MCF 10A (cell line): ENCODE measurements around the gene IQCK. TPM values are rescaled to one million over a fixed set of nuclear protein-coding genes. Genes with fewer than 3 reads are reported as not detected.

ENCODE experiments used
- BruUV-seq: library from RNA; stranded (reverse); fragments of 400-500 nt; replicated peaks from 2 replicates; lab custom pipeline; 2021; lab: Mats Ljungman, UMichigan
- CTCF ChIA-PET: fragments of 300-600 bp; sonication (Branson Sonifier 250); formaldehyde crosslinking; extraction: SDS; loops from one replicate; lab custom pipeline; 2021; ENCODE audit warnings: antibody characterized with exemption, inconsistent platforms; lab: Yijun Ruan, JAX
- POLR2A ChIA-PET: fragments of 300-600, 350-650 bp; sonication (Branson Sonifier 250); formaldehyde crosslinking; extraction: SDS; loops from one replicate; lab custom pipeline; 2020; ENCODE audit warnings: antibody characterized with exemption, inconsistent platforms; lab: Yijun Ruan, JAX
- DNase-seq: peaks from one replicate; pipeline ENCODE4 v3.0.0-alpha.2; 2018; ENCODE audit not compliant: unreplicated experiment
- H3K27ac Mint-ChIP-seq: one replicate; pipeline ENCODE4 v1.8.0; 2022; ENCODE audit warnings: mild to moderate bottlenecking, low read depth, mixed read lengths; ENCODE audit not compliant: unreplicated experiment
- H3K27me3 Mint-ChIP-seq: one replicate; pipeline ENCODE4 v1.8.0; 2022; ENCODE audit warnings: mixed read lengths; ENCODE audit not compliant: insufficient read depth, unreplicated experiment
- H3K36me3 Mint-ChIP-seq: one replicate; pipeline ENCODE4 v1.8.0; 2022; ENCODE audit warnings: mild to moderate bottlenecking, moderate library complexity, mixed read lengths; ENCODE audit not compliant: insufficient read depth, unreplicated experiment
- H3K4me1 Mint-ChIP-seq: one replicate; pipeline ENCODE4 v1.8.0; 2022; ENCODE audit warnings: mixed read lengths; ENCODE audit not compliant: insufficient read depth, unreplicated experiment
- H3K4me3 Mint-ChIP-seq: one replicate; pipeline ENCODE4 v1.8.0; 2022; ENCODE audit warnings: mild to moderate bottlenecking, moderate library complexity, mixed read lengths; ENCODE audit not compliant: unreplicated experiment
- H3K9me3 Mint-ChIP-seq: one replicate; pipeline ENCODE4 v1.8.0; 2022; ENCODE audit warnings: mixed read lengths; ENCODE audit not compliant: unreplicated experiment
- CTCF ChIP-seq: fragments of 200-600 bp; IDR thresholded peaks from one replicate; pipeline ENCODE4 v1.8.0; 2022; ENCODE audit warnings: antibody characterized with exemption, mild to moderate bottlenecking; ENCODE audit not compliant: unreplicated experiment
- intact Hi-C: fragments of 100-400 bp; cut with micrococcal nuclease; formaldehyde crosslinking; loops from 2 replicates; pipeline ENCODE4 v1.14.1; 2022
- total RNA-seq: library from RNA; stranded (reverse); gene quantifications from 2 replicates; pipeline ENCODE4 v1.2.3, GENCODE V29; 2022

Gene IQCK
- total RNA-seq, 1 experiment from 2014 or later, result 5.9 TPM

- no peak overlapping the region for H3K4me3 Mint-ChIP-seq
- DNase-seq, result no peak
- ChIA-PET POLR2A (no interaction called here), CTCF (interaction anchor here (0.6 to 0.8 kb wide), 3 partner anchors 45 to 124 kb away, joined by 3 to 4 read pairs (median 3); no protein-coding TSS in a partner anchor)
- TF ChIP-seq CTCF, result no peak
- H3K27me3 Mint-ChIP-seq, result no peaks in the 10 kb centered on the region
- no peaks in the 10 kb centered on the region for H3K9me3 Mint-ChIP-seq
- no TSS peak for BruUV-seq
- peaks cover 7% of the 10 kb centered on the region for H3K36me3 Mint-ChIP-seq
- H3K4me1 Mint-ChIP-seq, result no peaks in the 10 kb centered on the region
- intact Hi-C loops, result no loop called here
- H3K27ac Mint-ChIP-seq, result no peak overlapping the region
Observed at GRCh38 chr16:19722269-19722952, 4.3 kb downstream of the IQCK start.

GRCh38 chr16:19722981-19723380 is 4.9 kb downstream of the IQCK start:
- DNase-seq, result no peak
- no peak for TF ChIP-seq CTCF
- H3K27me3 Mint-ChIP-seq, result no peaks in the 10 kb centered on the region
- peak overlapping the region; percentile 9 for H3K27ac Mint-ChIP-seq
- H3K9me3 Mint-ChIP-seq, result no peaks in the 10 kb centered on the region
- H3K36me3 Mint-ChIP-seq, result peaks cover 7% of the 10 kb centered on the region
- BruUV-seq, result no TSS peak
- ChIA-PET CTCF (interaction anchor here (0.6 to 0.7 kb wide), 2 partner anchors 45 to 48 kb away, joined by 3 read pairs; no protein-coding TSS in a partner anchor), POLR2A (interaction anchor here (0.9 kb wide), 1 partner anchor 12 kb away, joined by 3 read pairs; no protein-coding TSS in a partner anchor)
- H3K4me3 Mint-ChIP-seq, result no peak overlapping the region
- intact Hi-C loops, result no loop called here
- no peaks in the 10 kb centered on the region for H3K4me1 Mint-ChIP-seq

GRCh38 chr16:19728636-19728965 is 10.5 kb downstream of the IQCK start:
- Mint-ChIP-seq H3K27me3 (no peaks in the 10 kb centered on the region), H3K36me3 (peaks cover 4% of the 10 kb centered on the region), H3K4me3 (no peak overlapping the region), H3K9me3 (no peaks in the 10 kb centered on the region), H3K4me1 (no peaks in the 10 kb centered on the region), H3K27ac (no peak overlapping the region)
- no peak for TF ChIP-seq CTCF
- ChIA-PET CTCF (interaction anchor here (1.2 kb wide), 1 partner anchor 10 kb away, joined by 5 read pairs; the partner anchor contains the start of genes IQCK and KNOP1), POLR2A (interaction anchor here (1.0 kb wide), 1 partner anchor 10 kb away, joined by 4 read pairs; the partner anchor contains the start of genes IQCK and KNOP1)
- DNase-seq, result no peak
- BruUV-seq, result no TSS peak
- intact Hi-C loops, result no loop called here

GRCh38 chr16:19733551-19733950 is 15.5 kb downstream of the IQCK start:
- Mint-ChIP-seq H3K27me3 (no peaks in the 10 kb centered on the region), H3K27ac (no peak overlapping the region), H3K4me1 (no peaks in the 10 kb centered on the region), H3K4me3 (no peak overlapping the region), H3K36me3 (peaks cover 31% of the 10 kb centered on the region), H3K9me3 (no peaks in the 10 kb centered on the region)
- no peak for DNase-seq
- POLR2A ChIA-PET, result interaction anchor here (0.9 kb wide), 1 partner anchor 32 kb away, joined by 3 read pairs; no protein-coding TSS in a partner anchor
- no peak for TF ChIP-seq CTCF
- no TSS peak for BruUV-seq
- CTCF ChIA-PET, result no interaction called here
- intact Hi-C loops, result no loop called here
